Measurements from ENCODE around the gene ZDHHC11. TPM values are rescaled to one million over a fixed set of nuclear protein-coding genes. Genes with fewer than 3 reads are reported as not detected.
"Not testable (repeated sequence)": the region's sequence is repeated elsewhere in the genome, so short reads cannot be mapped to it uniquely, and the experiment has no call there.

ZDHHC11 gene
- total RNA-seq, 1 donor from 2014 or later: 23.2 TPM

DNA sequence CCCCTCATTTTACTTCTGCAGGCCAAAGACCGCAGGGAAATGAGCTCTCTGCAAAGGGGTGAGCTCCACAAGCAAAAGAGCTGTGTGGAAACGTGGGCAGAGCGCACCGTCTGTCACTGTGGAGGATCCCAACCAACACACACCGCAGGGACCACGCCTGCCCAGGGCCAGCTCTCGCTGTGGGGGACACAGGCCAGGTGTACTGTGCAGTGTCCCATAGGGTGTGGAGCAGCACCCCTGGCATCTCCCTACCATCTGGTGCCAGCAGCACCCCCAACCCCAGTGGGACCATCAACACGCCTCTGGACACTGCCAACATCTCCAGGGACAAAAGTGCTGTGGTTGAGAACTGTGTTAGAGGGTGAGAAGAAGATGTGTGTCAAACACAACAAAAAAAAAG is 27.9 kb upstream of the ZDHHC11 start:
- DNase-seq (ENCODE audit: low spot score): not testable (repeated sequence)

DNA sequence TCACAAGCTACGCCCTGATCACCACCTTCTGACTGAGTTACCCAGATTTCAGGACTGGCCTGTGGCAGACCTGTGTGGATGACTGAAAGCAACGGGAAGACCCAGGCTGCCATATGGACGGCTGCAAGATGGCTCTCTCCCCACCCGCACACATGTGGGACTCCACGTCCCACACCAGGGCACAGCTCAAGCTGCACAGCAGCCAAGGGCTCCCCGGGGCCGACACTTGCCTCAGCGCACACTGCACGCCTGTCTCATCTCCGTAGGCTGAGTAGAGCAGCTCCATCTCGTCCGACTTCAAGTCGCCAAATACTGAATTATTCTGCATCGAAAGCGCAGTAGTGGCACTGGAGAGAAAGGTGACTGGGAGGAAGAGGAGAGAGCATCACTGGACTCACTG is 27.3 kb upstream of the ZDHHC11 start:
- DNase-seq (ENCODE audit: low spot score): no peak

GRCh38 chr5:876398-877365 is 25.9 kb upstream of the ZDHHC11 start:
- no peak for DNase-seq (ENCODE audit: low spot score)

- DNase-seq (ENCODE audit: low spot score): no peak
Measured at GRCh38 chr5:875931-876330, 25.1 kb upstream of the ZDHHC11 start.

- no peak for DNase-seq (ENCODE audit: low spot score)
Measured at GRCh38 chr5:873328-873727, 22.5 kb upstream of the ZDHHC11 start.

DNA sequence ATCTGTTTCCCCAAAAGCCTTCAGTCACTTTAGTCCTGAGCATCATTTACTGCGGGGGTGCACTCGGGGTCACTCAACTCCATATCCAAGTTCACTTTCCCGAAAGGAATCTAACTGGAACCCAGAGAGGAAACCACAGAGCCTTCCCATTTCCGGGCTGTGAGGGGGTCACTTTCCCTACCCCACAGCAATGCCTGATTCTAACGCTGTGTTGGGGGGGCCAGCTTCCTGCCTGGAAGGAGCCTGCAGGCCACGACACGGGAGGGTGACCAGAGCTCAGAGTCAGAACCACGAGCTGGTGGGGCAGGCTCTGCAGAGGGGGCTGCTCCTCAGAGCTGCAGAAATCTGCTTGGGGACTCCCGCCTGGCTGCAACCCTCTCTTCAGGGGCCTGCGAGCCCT is 21.5 kb upstream of the ZDHHC11 start:
- DNase-seq (ENCODE audit: low spot score): no peak

DNA sequence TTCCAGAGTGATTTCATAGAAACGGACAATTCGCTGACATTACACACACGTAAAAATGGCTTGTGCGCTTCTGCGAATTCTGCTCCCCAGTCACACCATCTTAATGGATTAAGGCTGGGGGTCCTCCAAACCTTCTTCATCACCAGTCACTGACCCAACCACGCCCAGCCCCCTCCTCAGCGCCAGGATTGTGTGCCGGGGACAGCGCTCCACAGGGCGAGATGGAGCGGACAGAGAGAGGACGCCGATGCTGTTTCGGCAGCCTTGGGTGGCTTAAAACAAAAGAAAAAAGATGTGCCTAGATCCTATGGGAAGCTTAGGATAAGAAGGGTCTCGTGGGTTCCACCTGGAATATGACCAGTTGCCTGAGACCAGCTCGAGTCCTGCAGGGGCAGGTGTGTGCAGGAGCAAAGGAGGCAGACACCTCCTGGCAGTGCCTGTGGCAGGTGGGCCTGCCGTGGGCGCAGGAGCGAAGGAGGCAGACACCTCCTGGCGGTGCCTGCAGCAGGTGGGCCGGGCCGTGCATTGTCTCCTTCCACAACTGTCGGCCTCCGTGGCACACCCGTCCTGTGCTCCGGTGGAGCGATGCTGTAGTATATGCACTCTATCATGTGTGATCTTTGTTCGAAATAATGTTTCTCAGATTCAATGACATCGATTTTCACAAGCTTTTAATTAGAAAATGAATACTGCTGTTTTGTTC is 21.0 kb upstream of the ZDHHC11 start:
- no peak for DNase-seq (ENCODE audit: low spot score)

DNA sequence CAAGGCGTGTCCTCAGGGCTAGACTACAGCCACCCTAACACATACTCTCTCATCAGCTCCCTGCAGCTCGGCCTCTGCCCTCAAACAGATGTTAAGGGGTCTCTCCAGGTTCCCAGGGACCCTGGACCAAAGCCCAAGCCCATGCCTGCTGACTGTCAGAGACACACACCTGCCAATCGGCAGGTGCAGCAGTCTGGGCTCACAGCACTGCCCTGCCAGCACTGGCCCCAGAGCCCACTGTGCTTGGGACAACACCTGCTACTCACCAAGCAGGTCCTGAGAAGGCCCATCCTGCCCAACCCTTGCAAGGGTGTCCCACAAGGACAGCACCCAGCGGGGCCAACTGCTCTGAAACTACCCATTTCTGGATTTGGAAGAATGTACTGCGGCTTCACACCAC is 20.2 kb upstream of the ZDHHC11 start:
- no peak for DNase-seq (ENCODE audit: low spot score)

DNA sequence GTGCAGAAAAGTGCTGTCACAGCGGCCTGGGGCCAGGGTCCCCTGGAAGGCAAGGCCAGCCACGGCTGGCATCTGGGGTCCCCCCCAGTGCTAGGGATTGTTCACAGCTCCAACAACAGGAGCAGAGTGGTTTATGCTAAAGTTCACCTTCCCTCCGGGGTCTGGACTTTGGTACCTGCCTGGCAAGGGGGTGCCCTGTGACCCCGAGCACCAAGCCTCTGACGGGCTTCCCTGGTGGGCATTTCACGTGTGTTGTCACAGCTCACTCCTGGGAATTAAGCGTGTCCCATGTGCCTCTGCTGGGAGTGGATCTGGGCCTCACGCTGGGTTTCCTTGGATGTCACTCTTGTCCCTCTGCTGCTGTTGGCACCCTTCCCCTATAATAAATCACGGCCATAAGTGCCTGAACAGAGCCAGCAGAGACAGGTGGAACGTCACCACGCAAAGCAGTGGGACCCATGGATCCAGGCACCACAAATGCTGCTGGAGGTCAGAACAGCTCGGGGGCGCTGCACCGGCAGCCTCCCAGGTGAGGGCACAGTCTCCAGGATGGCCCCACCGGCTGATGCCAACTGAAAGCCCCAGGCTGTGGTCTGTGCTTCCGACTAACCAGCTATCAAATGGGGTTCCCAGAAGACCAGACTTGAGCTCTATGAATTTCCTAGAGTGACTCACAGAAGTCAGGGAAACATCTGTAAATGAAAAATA is 17.8 kb upstream of the ZDHHC11 start:
- DNase-seq (ENCODE audit: low spot score): no peak

DNA sequence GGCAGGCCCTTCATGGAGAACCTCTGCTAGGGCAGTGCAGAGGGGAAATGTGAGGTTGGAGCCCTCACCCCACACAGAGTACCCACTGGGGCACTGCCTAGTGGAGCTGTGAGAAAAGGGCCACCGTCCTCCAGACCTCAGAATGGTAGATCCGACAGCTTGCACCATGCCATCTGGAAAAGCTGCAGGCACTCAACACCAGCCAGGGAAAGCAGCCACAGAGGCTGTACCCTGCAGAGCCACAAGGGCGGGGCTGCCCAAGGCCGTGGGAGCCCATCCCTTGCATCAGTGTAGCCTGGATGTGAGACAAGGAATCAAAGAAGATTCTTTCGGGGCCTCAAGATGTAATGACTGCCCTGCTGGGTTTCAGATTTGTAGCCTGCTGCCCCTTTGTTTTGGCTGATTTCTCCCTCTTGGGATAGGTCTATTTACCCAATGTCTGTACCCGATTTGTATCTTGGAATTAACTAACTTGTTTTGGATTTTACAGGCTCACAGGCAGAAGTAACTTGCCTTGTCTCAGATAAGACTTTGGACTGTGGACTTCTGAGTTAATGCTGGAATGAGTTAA is 16.6 kb upstream of the ZDHHC11 start:
- no peak for DNase-seq (ENCODE audit: low spot score)

- DNase-seq (ENCODE audit: low spot score): no peak
Measured at GRCh38 chr5:865771-866170, 15.0 kb upstream of the ZDHHC11 start.

DNA sequence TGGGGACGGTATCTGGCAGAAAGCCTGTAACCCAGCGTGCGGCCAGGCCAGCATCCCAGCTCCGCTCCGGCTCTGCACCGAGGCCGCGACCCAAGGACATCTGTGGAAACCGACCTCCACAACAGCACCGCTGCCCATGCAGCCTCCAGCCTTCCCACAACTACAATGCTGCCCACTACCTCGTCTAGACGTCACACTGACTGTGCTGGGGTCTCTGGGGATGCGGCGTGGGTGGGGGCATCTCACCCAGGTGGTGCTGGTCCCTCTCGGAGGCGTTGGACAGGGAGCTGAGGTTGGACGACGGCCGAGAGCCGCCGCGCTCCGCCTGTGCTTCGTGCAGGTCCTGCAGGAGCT is 14.4 kb upstream of the ZDHHC11 start:
- DNase-seq (ENCODE audit: low spot score): no peak

GRCh38 chr5:864492-865167 is 13.8 kb upstream of the ZDHHC11 start:
- DNase-seq (ENCODE audit: low spot score): no peak

- DNase-seq (ENCODE audit: low spot score): no peak
Measured at GRCh38 chr5:863244-863805, 12.5 kb upstream of the ZDHHC11 start.

- DNase-seq (ENCODE audit: low spot score): no peak
Measured at GRCh38 chr5:862367-863243, 11.8 kb upstream of the ZDHHC11 start.

DNA sequence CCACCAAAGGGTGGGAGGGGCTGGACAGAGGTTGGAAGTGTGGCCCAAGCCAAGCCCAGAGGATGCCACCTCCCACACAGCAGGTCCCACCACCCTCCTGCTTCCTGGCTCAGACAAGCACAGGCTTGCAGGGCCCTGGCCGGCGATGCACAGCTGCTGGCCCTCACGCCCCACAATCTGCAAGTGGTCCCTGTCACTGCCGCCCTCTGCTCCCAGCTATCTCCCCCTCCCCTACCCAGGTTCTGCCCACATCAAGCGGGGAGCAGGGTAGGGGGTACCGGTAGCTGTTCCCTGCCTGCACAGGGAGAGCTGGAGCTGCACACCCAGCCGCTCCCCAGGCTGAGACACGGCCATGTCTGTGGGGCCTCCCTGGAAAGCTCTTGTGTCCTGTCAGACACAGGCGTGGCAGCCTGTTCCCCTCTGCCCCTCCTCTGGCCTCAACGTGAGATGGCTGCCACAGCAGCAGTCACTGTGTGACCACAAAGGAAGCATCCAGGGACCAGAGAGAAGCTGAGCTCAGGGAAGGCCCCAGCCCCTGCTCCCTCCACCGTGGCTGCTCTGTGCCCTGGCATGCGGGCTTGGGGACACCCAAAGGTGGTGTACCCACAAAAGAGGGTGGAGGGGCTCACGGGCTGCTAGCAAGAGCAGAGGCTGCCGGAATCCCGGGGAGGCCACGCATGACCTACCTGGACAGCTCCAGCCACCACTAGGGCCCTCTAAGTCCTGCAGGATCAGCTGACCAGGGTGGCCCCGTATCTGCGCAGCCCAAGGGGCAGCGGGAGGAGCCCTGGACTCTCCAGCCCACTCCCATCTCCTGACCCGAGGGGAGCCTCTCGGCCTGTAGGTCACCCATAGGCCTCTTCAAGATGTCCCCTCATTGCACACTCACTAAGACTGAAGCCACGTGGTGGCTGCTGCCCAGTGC is 10.9 kb upstream of the ZDHHC11 start:
- no peak for DNase-seq (ENCODE audit: low spot score)

DNA sequence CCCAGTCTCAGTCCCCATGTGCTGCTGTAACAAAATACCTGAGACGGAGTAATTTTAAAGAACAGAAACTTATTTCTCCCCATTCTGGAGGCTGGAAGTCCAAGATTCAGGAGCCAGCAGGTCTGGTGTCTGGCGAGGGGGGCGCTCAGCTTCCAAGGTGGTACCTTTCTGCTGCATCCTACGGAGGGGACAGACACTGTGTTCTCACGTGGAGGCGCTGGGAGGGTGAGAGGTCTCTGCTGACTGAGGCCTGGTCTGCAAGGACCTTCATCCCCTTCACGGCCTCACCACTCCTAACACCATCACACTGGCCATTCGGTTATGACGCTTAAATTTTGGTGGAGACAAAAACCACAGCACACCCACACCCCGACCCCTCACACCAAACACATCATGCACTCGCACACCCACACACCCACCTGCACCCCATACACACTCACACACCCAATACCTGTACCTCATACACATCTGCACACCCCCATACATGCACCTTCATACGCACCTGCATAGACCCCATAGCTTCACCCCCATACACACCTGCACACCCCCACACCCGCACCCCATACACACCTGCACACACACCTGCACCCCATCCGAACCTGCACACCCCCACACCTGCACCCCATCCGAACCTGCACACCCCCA is 9.8 kb upstream of the ZDHHC11 start:
- DNase-seq (ENCODE audit: low spot score): no peak

DNA sequence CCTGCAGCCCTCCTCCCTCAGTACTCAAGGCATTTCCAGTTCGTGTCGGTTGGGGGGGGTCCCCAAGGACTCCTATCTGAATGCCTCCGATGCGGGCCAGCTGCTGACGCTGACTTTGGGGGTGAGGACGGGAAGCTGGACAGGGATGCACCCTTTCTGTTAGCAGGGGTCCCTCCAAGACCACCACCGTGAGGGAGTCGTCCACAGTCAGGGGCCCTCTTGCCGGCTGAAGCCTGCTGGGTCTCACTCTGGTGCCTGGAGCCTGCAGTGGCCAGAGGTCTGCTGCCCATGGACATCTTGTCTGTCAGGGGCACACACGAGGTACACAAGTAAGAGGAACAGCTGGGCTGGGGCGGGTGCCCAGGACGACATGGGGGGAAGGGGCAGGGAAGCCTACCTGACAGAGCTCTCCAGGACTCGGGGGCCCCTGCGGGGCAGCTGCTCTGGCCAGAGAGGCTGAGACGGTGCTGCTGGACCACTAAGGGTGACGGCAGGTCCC is 9.1 kb upstream of the ZDHHC11 start:
- DNase-seq (ENCODE audit: low spot score): no peak
